ENCODE measurements around the gene BBS10. TPM values are rescaled to one million over a fixed set of nuclear protein-coding genes. Genes with fewer than 3 reads are reported as not detected.

Gene BBS10
- total RNA-seq, 6 experiments from 2014 or later, result 3.6 to 6.2 (median 5.3) TPM

- Histone ChIP-seq H3K4me3 (no peak overlapping the region), H3K9me3 (no peaks in the 10 kb centered on the region), H3K27ac (no peak overlapping the region), H3K27me3 (no peaks in the 10 kb centered on the region), H3K4me1 (no peaks in the 10 kb centered on the region), H3K36me3 (no peaks in the 10 kb centered on the region)
- DNase-seq (no peak), ATAC-seq (no peak)
- TF ChIP-seq CTCF (IDR thresholded peaks at IDR 0.05) (no peak), POLR2A (IDR thresholded peaks at IDR 0.05) (no peak)
- WGBS (ENCODE audit: insufficient coverage, low coverage, low lambda C conversion rate, missing lambda C conversion rate), result 55% methylated on average over 3 of the region's 3 CpGs
- intact Hi-C loops (cut with DNase I), result no loop called here
These were observed 39.3 kb downstream of the BBS10 start for GRCh38 chr12:76308866-76309265.

GRCh38 chr12:76307083-76307482 is 41.1 kb downstream of the BBS10 start:
- DNase-seq (no peak), ATAC-seq (no peak)
- no peaks in the 10 kb centered on the region for H3K36me3 ChIP-seq
- H3K27ac ChIP-seq, result no peak overlapping the region
- no peak overlapping the region for H3K4me3 ChIP-seq
- WGBS (ENCODE audit: insufficient coverage, low coverage, low lambda C conversion rate, missing lambda C conversion rate), result 90% methylated on average over 1 of the region's 1 CpG
- no peaks in the 10 kb centered on the region for H3K4me1 ChIP-seq
- H3K27me3 ChIP-seq, result no peaks in the 10 kb centered on the region
- H3K9me3 ChIP-seq, result no peaks in the 10 kb centered on the region
- TF ChIP-seq CTCF (IDR thresholded peaks at IDR 0.05) (no peak), POLR2A (IDR thresholded peaks at IDR 0.05) (no peak)
- intact Hi-C loops (cut with DNase I), result no loop called here

DNA sequence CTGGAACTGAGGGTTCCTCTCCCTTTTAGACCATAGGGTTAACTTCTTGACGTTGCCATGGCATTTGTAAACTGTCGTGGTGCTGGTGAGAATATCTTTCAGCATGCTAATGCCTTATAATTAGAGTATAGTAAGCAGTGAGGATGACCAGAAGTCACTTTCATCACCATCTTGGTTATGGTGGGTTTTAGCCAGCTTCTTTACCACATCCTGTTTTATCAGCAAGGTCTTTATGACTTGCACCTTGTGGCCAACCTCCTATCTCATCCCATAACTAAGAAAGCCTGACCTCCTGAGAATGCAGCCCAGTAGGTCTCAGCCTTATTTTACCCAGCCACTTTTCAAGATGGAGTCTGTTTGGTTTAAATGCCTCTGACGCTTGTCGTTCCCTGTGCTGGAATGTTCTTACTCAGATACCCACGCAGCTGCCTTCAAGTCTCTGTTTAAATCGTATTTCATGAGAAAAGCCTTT is 44.2 kb downstream of the BBS10 start:
- Histone ChIP-seq H3K27me3 (no peaks in the 10 kb centered on the region), H3K36me3 (no peaks in the 10 kb centered on the region), H3K9me3 (no peaks in the 10 kb centered on the region), H3K4me3 (no peak overlapping the region), H3K4me1 (no peaks in the 10 kb centered on the region), H3K27ac (no peak overlapping the region)
- TF ChIP-seq POLR2A (IDR thresholded peaks at IDR 0.05) (no peak), CTCF (IDR thresholded peaks at IDR 0.05) (no peak)
- DNase-seq, result no peak
- intact Hi-C loops (cut with DNase I), result no loop called here
- ATAC-seq, result no peak
- WGBS (ENCODE audit: insufficient coverage, low coverage, low lambda C conversion rate, missing lambda C conversion rate), result 94% methylated on average over 4 of the region's 6 CpGs

- TF ChIP-seq POLR2A (IDR thresholded peaks at IDR 0.05), result no peak
- TF ChIP-seq CTCF (IDR thresholded peaks at IDR 0.05), result no peak
- DNase-seq (no peak), ATAC-seq (no peak)
- H3K27ac ChIP-seq, result no peak overlapping the region
- intact Hi-C loops (cut with DNase I), result no loop called here
- H3K4me3 ChIP-seq, result no peak overlapping the region
- H3K27me3 ChIP-seq, result no peaks in the 10 kb centered on the region
- no peaks in the 10 kb centered on the region for H3K9me3 ChIP-seq
- no peaks in the 10 kb centered on the region for H3K36me3 ChIP-seq
- no peaks in the 10 kb centered on the region for H3K4me1 ChIP-seq
- 54% methylated on average over 2 of the region's 2 CpGs for WGBS (ENCODE audit: insufficient coverage, low coverage, low lambda C conversion rate, missing lambda C conversion rate)
These were observed 44.9 kb downstream of the BBS10 start for GRCh38 chr12:76303365-76303764.

DNA sequence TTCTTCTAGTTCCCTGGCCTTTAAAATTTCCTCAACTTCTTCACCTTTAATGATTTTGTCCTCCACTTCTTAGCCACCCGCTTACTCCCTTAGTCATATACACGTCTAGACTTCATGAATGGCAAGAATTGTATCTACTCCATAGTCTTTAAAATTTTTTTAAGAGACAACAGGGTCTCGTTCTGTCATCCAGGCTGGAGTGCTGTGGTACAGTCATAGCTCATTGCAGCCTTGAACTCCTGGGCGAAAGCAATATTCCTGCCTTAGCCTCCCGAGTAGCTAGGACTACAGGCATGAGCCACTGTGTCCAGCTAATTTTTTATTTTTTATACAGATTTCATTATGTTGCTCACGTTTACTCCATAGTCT is 47.9 kb downstream of the BBS10 start:
- ATAC-seq, result no peak
- no peak overlapping the region for H3K27ac ChIP-seq
- 71% methylated on average over 6 of the region's 6 CpGs for WGBS (ENCODE audit: insufficient coverage, low coverage, low lambda C conversion rate, missing lambda C conversion rate)
- H3K9me3 ChIP-seq, result no peaks in the 10 kb centered on the region
- no peaks in the 10 kb centered on the region for H3K4me1 ChIP-seq
- H3K36me3 ChIP-seq, result no peaks in the 10 kb centered on the region
- no peak for DNase-seq
- no peak for TF ChIP-seq CTCF (IDR thresholded peaks at IDR 0.05)
- TF ChIP-seq POLR2A (IDR thresholded peaks at IDR 0.05), result no peak
- no peak overlapping the region for H3K4me3 ChIP-seq
- no peaks in the 10 kb centered on the region for H3K27me3 ChIP-seq
- intact Hi-C loops (cut with DNase I), result no loop called here

Measured in right lobe of liver (tissue), 6 donors.